GM19238 (cell line): ENCODE results near the gene FUOM.

Source experiments
- DNase-seq: peaks from one replicate; pipeline ENCODE4 v3.0.0; 2011; ENCODE audit warnings: low spot score; ENCODE audit not compliant: insufficient read length

Gene FUOM

GRCh38 chr10:133312016-133312768, 45.6 kb downstream of the FUOM start:
- DNase-seq: no peak

- DNase-seq: no peak
Measured at GRCh38 chr10:133311570-133311969, 46.2 kb downstream of the FUOM start.

- DNase-seq: no peak
Measured at GRCh38 chr10:133310789-133311188, 47.0 kb downstream of the FUOM start.

DNA sequence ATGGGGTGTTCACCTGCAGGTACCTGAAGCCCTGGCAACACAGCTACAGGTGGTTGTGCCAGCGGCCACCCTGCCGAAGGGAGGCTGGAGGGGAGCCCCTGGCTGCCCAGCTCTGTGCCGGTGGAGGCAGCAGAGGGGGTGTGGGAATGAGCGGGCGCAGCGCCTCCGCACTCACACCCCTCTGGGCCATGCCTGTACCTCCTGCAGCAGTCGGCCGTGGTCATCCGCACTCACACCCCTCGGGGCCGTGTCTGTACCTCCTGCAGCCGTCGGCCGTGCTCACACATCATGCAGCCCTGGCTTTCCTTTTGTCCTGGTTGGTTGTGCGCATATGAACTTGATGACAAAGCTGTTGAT, 47.4 kb downstream of the FUOM start:
- DNase-seq: no peak

- DNase-seq: no peak
Measured at GRCh38 chr10:133309720-133310398, 48.0 kb downstream of the FUOM start.

- DNase-seq: peak; percentile 90
Measured at GRCh38 chr10:133309100-133309719, 48.6 kb downstream of the FUOM start.

- peak; percentile 89 for DNase-seq
Measured at GRCh38 chr10:133308421-133309099, 49.3 kb downstream of the FUOM start, which contains the start of the genes TUBGCP2 and ZNF511. Gene TUBGCP2 (minus strand): TSS chr10:133308872. CDS start chr10:133302941, 5,931 bp downstream. Gene ZNF511 (plus strand): TSS chr10:133308914. CDS start chr10:133308944, 30 bp downstream.

GRCh38 chr10:133307776-133308420, 49.9 kb downstream of the FUOM start:
- peak; percentile 67 for DNase-seq

DNA sequence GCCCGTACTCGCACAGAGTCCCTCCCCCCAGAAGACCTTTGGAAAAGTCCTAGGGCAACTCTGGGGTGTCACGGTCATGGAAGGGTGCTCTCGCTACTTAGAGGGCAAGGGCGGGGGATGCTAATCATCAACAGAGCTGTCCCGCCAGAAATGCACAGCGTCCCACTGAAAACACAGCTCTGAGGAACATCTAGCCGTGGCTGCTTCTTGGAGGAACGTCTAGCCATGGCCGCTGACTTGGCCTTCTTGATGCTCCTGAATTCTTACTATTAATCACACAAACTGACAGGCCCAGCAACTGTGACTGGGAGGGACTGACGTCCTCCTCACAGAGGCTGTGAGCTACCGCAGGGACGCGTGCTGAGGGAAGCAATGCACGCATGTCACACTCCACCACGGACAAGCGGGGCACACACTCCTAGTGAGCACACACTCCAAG, 50.9 kb downstream of the FUOM start:
- no peak for DNase-seq

GRCh38 chr10:133306097-133306476, 51.7 kb downstream of the FUOM start:
- DNase-seq: no peak
